ENCODE measurements around the gene SFTA2. TPM values are rescaled to one million over a fixed set of nuclear protein-coding genes. Genes with fewer than 3 reads are reported as not detected.

The SFTA2 gene
- total and polyA plus RNA-seq, 9 of the 15 experiments (the other 6 are each of a cell fraction or from before 2014, with no cell fraction given): not detected

- Histone ChIP-seq H3K27me3 (ENCODE audit: control insufficient read depth in 2 of 2, insufficient read depth in 2 of 2, low read length in 2 of 2) (no peaks in the 10 kb centered on the region), H4K20me1 (replicated peaks; ENCODE audit: control insufficient read depth, insufficient read depth, low read length) (no peaks in the 10 kb centered on the region), H3K4me2 (ENCODE audit: insufficient read depth, low read length) (no peak overlapping the region), H3K36me3 (ENCODE audit: control insufficient read depth, insufficient read depth, low read length) (peaks cover 16% of the 10 kb centered on the region; the same call in 2 of the 3 replicates), H3K27ac (ENCODE audit: extremely low read depth, low read depth, low read length) (no peak overlapping the region), H3K9me3 (replicated peaks; ENCODE audit: control insufficient read depth, insufficient read depth, low read depth, low read length) (no peaks in the 10 kb centered on the region), H3K4me3 (no peak overlapping the region), H3K9ac (ENCODE audit: insufficient read depth in 1 of 2, low read depth in 2 of 2, low read length in 2 of 2) (no peak overlapping the region), H3K79me2 (ENCODE audit: control insufficient read depth, insufficient read depth, low read length) (peaks cover 3% of the 10 kb centered on the region), H2AFZ (ENCODE audit: low read depth, low read length) (peak overlapping the region; percentile 4; the same call in 1 of the 2 replicates), H3K9me1 (ENCODE audit: control insufficient read depth, insufficient read depth, low read length) (no peaks in the 10 kb centered on the region), H3K4me1 (replicated peaks in 1 of 2; ENCODE audit: control insufficient read depth in 2 of 2, insufficient read depth in 2 of 2, low read length in 2 of 2) (peaks cover 6% of the 10 kb centered on the region in 2 experiments; a peak in 4 of 5 replicates)
- ChIA-PET CTCF (ENCODE audit: low intra/inter-chr PET ratio) (no interaction called here), POLR2A (interaction anchor here (0.7 to 2.0 kb wide), 2 partner anchors 16 to 21 kb away, joined by 3 to 5 read pairs; no protein-coding TSS in a partner anchor)
- TF ChIP-seq CEBPB (tag; IDR thresholded peaks at IDR 0.05) (peak; percentile 51), ZNF232 (CRISPR knock-in tag; IDR thresholded peaks at IDR 0.05) (no peak)
- no peak for DNase-seq (ENCODE audit: extremely low read depth in 1 of 4, low spot score in 3 of 4)
- intact Hi-C loops (cut with micrococcal nuclease): no loop called here
- no TSS peak for BruUV-seq (replicated peaks)
- ATAC-seq: no peak
- 73% methylated on average over 4 of the region's 4 CpGs for WGBS (ENCODE audit: insufficient coverage, low coverage, missing lambda C conversion rate)
- in situ Hi-C loops (cut with MboI): no loop called here
- no peak for FAIRE-seq
These were observed 28.7 kb downstream of the SFTA2 start for GRCh38 chr6:30903236-30903635.

DNA sequence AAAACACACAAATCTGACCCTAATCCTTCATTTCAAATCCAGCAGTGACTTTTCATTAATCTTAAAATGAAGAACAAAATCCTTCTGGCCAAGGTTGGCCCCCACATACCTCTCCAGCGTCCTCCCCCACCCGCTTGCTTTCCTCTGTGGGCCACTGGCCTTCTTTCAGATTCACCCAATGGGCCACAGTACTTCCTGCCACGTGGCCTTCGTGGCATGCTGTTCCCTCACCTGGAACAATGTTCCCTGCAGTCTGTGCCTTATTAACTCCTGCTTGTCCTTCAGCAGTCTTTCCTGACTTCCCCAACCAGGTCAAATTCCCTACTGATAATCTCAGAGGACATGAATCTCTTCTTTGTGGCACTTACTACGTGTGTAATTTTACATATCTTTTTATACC is 29.3 kb downstream of the SFTA2 start:
- H3K27ac ChIP-seq (ENCODE audit: extremely low read depth, low read depth, low read length): no peak overlapping the region
- no peak overlapping the region for H3K4me2 ChIP-seq (ENCODE audit: insufficient read depth, low read length)
- H2AFZ ChIP-seq (ENCODE audit: low read depth, low read length): peak overlapping the region; percentile 4; the same call in 1 of the 2 replicates
- TF ChIP-seq KDM1A (IDR thresholded peaks at IDR 0.05) (peak; percentile 30 to 59; a peak in 3 of 4 replicates), ELF1 (tag; IDR thresholded peaks at IDR 0.05) (0 out of 2 replicates have a peak, but pooled peaks have one; percentile 26), CREB3L1 (IDR thresholded peaks at IDR 0.05; ENCODE audit: borderline replicate concordance, low read depth) (peak; percentile 62; the same call in 1 of the 2 replicates), YY1 (IDR thresholded peaks at IDR 0.05; ENCODE audit: borderline replicate concordance in 1 of 3, control insufficient read depth in 1 of 3, extremely low read depth in 1 of 3, insufficient read depth in 3 of 3, insufficient read length in 1 of 3, insufficient replicate concordance in 2 of 3, low read depth in 1 of 3, low read length in 2 of 3) (no peak), POLR2AphosphoS2 (IDR thresholded peaks at IDR 0.05; ENCODE audit: low read length) (no peak)
- TF ChIP-seq, protein P1, sequence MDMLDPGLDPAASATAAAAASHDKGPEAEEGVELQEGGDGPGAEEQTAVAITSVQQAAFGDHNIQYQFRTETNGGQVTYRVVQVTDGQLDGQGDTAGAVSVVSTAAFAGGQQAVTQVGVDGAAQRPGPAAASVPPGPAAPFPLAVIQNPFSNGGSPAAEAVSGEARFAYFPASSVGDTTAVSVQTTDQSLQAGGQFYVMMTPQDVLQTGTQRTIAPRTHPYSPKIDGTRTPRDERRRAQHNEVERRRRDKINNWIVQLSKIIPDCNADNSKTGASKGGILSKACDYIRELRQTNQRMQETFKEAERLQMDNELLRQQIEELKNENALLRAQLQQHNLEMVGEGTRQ (CRISPR knock-in tag; IDR thresholded peaks at IDR 0.05): peak; percentile 28; the same call in 1 of the 2 replicates
- TF ChIP-seq, protein P2, sequence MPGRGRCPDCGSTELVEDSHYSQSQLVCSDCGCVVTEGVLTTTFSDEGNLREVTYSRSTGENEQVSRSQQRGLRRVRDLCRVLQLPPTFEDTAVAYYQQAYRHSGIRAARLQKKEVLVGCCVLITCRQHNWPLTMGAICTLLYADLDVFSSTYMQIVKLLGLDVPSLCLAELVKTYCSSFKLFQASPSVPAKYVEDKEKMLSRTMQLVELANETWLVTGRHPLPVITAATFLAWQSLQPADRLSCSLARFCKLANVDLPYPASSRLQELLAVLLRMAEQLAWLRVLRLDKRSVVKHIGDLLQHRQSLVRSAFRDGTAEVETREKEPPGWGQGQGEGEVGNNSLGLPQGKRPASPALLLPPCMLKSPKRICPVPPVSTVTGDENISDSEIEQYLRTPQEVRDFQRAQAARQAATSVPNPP (IDR thresholded peaks at IDR 0.05; ENCODE audit: borderline replicate concordance, insufficient read depth, insufficient read length): no peak

More for the DNA sequence above, 29.3 kb downstream of the SFTA2 start:
- FAIRE-seq (no peak), DNase-seq (ENCODE audit: extremely low read depth in 1 of 4, low spot score in 3 of 4) (no peak), ATAC-seq (no peak)
- no peaks in the 10 kb centered on the region for H4K20me1 ChIP-seq (replicated peaks; ENCODE audit: control insufficient read depth, insufficient read depth, low read length)
- no peaks in the 10 kb centered on the region for H3K27me3 ChIP-seq (ENCODE audit: control insufficient read depth in 2 of 2, insufficient read depth in 2 of 2, low read length in 2 of 2)
- ChIA-PET CTCF (ENCODE audit: low intra/inter-chr PET ratio) (interaction anchor here (0.6 kb wide), 1 partner anchor 174 kb away, joined by 4 read pairs; no protein-coding TSS in a partner anchor), POLR2A (interaction anchor here (2.0 kb wide), 1 partner anchor 20 kb away, joined by 5 read pairs; no protein-coding TSS in a partner anchor)
- H3K4me1 ChIP-seq (replicated peaks in 1 of 2; ENCODE audit: control insufficient read depth in 2 of 2, insufficient read depth in 2 of 2, low read length in 2 of 2): peaks cover 6% of the 10 kb centered on the region in 2 experiments; a peak in 4 of 5 replicates
- peaks cover 21% of the 10 kb centered on the region; the same call in 2 of the 3 replicates for H3K36me3 ChIP-seq (ENCODE audit: control insufficient read depth, insufficient read depth, low read length)
- H3K79me2 ChIP-seq (ENCODE audit: control insufficient read depth, insufficient read depth, low read length): no peaks in the 10 kb centered on the region
- BruUV-seq (replicated peaks): no TSS peak
- H3K9me1 ChIP-seq (ENCODE audit: control insufficient read depth, insufficient read depth, low read length): no peaks in the 10 kb centered on the region
- 34% methylated on average over 5 of the region's 5 CpGs for WGBS (ENCODE audit: insufficient coverage, low coverage, missing lambda C conversion rate)
- H3K4me3 ChIP-seq: no peak overlapping the region
- intact Hi-C loops (cut with micrococcal nuclease): no loop called here
- 0 out of 4 replicates have a peak overlapping the region, but pooled peaks of 1 of the 2 experiments have one; percentile 44 for H3K9ac ChIP-seq (ENCODE audit: insufficient read depth in 1 of 2, low read depth in 2 of 2, low read length in 2 of 2)
- H3K9me3 ChIP-seq (replicated peaks; ENCODE audit: control insufficient read depth, insufficient read depth, low read depth, low read length): no peaks in the 10 kb centered on the region
- in situ Hi-C loops (cut with MboI): no loop called here

All from K562 (cell line).